HG03354 (cell line): Measurements from ENCODE around the gene DTX4.
"Not testable (repeated sequence)": the region's sequence is repeated elsewhere in the genome, so short reads cannot be mapped to it uniquely, and the experiment has no call there.

Source experiments
- ATAC-seq: cut with Tn5 transposase; IDR thresholded peaks from one replicate; pipeline ENCODE4 v1.9.1; 2021; ENCODE audit warnings: mild to moderate bottlenecking; ENCODE audit not compliant: unreplicated experiment, poor library complexity, severe bottlenecking

DTX4 gene

GRCh38 chr11:59171508-59172322, at the start of gene DTX4:
Gene DTX4 (plus strand): TSS chr11:59172132. CDS start chr11:59172596, 464 bp downstream.
- ATAC-seq: peak; percentile 80

GRCh38 chr11:59135648-59136461, 36.1 kb upstream of the DTX4 start:
- ATAC-seq: peak; percentile 99

GRCh38 chr11:59136551-59136950, 35.4 kb upstream of the DTX4 start:
- ATAC-seq: not testable (repeated sequence)

GRCh38 chr11:59137190-59137589, 34.7 kb upstream of the DTX4 start:
- no peak for ATAC-seq

- ATAC-seq: no peak
Observed at GRCh38 chr11:59138643-59139042, 33.3 kb upstream of the DTX4 start.

- ATAC-seq: no peak
Observed at GRCh38 chr11:59141191-59141590, 30.7 kb upstream of the DTX4 start.

- peak; percentile 1 for ATAC-seq
Observed at GRCh38 chr11:59141673-59142460, 30.1 kb upstream of the DTX4 start.

- ATAC-seq: peak; percentile 73
Observed at GRCh38 chr11:59142530-59143507, 29.1 kb upstream of the DTX4 start, which contains the start of gene FAM111A. Gene FAM111A (plus strand): TSS chr11:59142856. CDS start chr11:59148873, 6,017 bp downstream.

GRCh38 chr11:59144096-59144495, 27.8 kb upstream of the DTX4 start:
- ATAC-seq: no peak

- ATAC-seq: peak; percentile 64
Observed at GRCh38 chr11:59144579-59145345, 27.2 kb upstream of the DTX4 start.

GRCh38 chr11:59145534-59145933, 26.4 kb upstream of the DTX4 start:
- ATAC-seq: no peak

- peak; percentile 61 for ATAC-seq
Observed at GRCh38 chr11:59151761-59152160, 20.2 kb upstream of the DTX4 start.

GRCh38 chr11:59152312-59152951, 19.5 kb upstream of the DTX4 start:
- peak; percentile 85 for ATAC-seq

GRCh38 chr11:59154610-59155009, 17.3 kb upstream of the DTX4 start:
- ATAC-seq: no peak

GRCh38 chr11:59157433-59157832, 14.5 kb upstream of the DTX4 start:
- ATAC-seq: no peak

- peak; percentile 93 for ATAC-seq
Observed at GRCh38 chr11:59158206-59159068, 13.5 kb upstream of the DTX4 start.

GRCh38 chr11:59164028-59164427, 7.9 kb upstream of the DTX4 start:
- no peak for ATAC-seq
